AG10803 (cell line): ENCODE results near the gene STARD9.

Experiments used
- DNase-seq: peaks from one replicate; pipeline ENCODE4 v3.0.0; 2010; ENCODE audit warnings: low read depth
- H3K4me3 ChIP-seq: 2 replicates; pipeline ENCODE4 v1.5.1; 2011; ENCODE audit warnings: mild to moderate bottlenecking, low read length, control low read depth
- CTCF ChIP-seq: conservative IDR thresholded peaks from 2 replicates; pipeline ENCODE4 v1.5.1; 2011; ENCODE audit warnings: mild to moderate bottlenecking, low read length, control low read depth, inconsistent platforms

The STARD9 gene

GRCh38 chr15:42575188-42576039 is at the start of gene STARD9:
Gene STARD9, plus strand, starts transcription at chr15:42575606. Its CDS starts 110 bp downstream, at chr15:42575716.
- peak; percentile 15; the same call in 1 of the 2 replicates for TF ChIP-seq CTCF
- peak within 1 kb of the TSS; percentile 86 for H3K4me3 ChIP-seq
- peak; percentile 98 for DNase-seq

GRCh38 chr15:42528970-42529369 is 46.4 kb upstream of the STARD9 start:
- DNase-seq: no peak
- H3K4me3 ChIP-seq: no peak overlapping the region
- no peak for TF ChIP-seq CTCF

GRCh38 chr15:42533246-42533645 is 42.2 kb upstream of the STARD9 start:
- no peak for TF ChIP-seq CTCF
- no peak for DNase-seq
- H3K4me3 ChIP-seq: no peak overlapping the region

- no peak for TF ChIP-seq CTCF
- DNase-seq: no peak
- H3K4me3 ChIP-seq: no peak overlapping the region
These were observed 30.4 kb upstream of the STARD9 start for GRCh38 chr15:42544853-42545629.

- peak overlapping the region; percentile 99 for H3K4me3 ChIP-seq
- peak; percentile 38 for DNase-seq
- TF ChIP-seq CTCF: no peak
These were observed 27.5 kb upstream of the STARD9 start for GRCh38 chr15:42547918-42548248.

GRCh38 chr15:42548249-42549031 is 27.0 kb upstream of the STARD9 start, which contains the start of the genes HAUS2 and LRRC57:
Gene HAUS2, plus strand, starts transcription at chr15:42548838. Its CDS starts 35 bp downstream, at chr15:42548873.
Gene LRRC57, minus strand, starts transcription at chr15:42548793. Its CDS starts 359 bp downstream, at chr15:42548434.
- peak; percentile 71 for DNase-seq
- TF ChIP-seq CTCF: no peak
- peak within 1 kb of the TSS; percentile 99 for H3K4me3 ChIP-seq
